IMR-90 (cell line): Measurements from ENCODE around the gene DDHD1. TPM values are rescaled to one million over a fixed set of nuclear protein-coding genes. Genes with fewer than 3 reads are reported as not detected.

ENCODE experiments used
- ATAC-seq: fragments of 200-7000 bp; cut with Tn5 transposase; 2 replicates; pipeline ENCODE4 v1.9.1; 2020; ENCODE audit warnings: low read depth, mild to moderate bottlenecking, moderate library complexity
- BruUV-seq: library from RNA; stranded (reverse); fragments of 400-500 nt; replicated peaks from 2 replicates; lab custom pipeline; 2021; lab: Mats Ljungman, UMichigan
- CTCF ChIA-PET: fragments of 300-600 bp; formaldehyde crosslinking; extraction: SDS; loops from one replicate; lab custom pipeline; 2021; ENCODE audit warnings: antibody characterized with exemption; lab: Yijun Ruan, JAX
- POLR2A ChIA-PET: fragments of 300-600 bp; sonication (Branson Sonifier 250); formaldehyde crosslinking; loops from one replicate; lab custom pipeline; 2022; ENCODE audit warnings: antibody characterized with exemption; ENCODE audit not compliant: unreplicated experiment; lab: Charles Lee
- DNase-seq: peaks from one replicate; pipeline ENCODE4 v3.0.0; 2013
- H2AFZ ChIP-seq: replicated peaks from 2 replicates; pipeline ENCODE3; 2013; ENCODE audit warnings: low read length, mild to moderate bottlenecking; ENCODE audit not compliant: poor library complexity
- H2AK5ac ChIP-seq: 2 replicates; pipeline ENCODE4 v1.6.1; 2013; ENCODE audit warnings: low read depth, low read length, inconsistent platforms
- H2AK9ac ChIP-seq: replicated peaks from 2 replicates; pipeline ENCODE3; 2013; ENCODE audit warnings: mild to moderate bottlenecking, low read depth, low read length, moderate library complexity; ENCODE audit not compliant: poor library complexity
- H2BK120ac ChIP-seq: 2 replicates; pipeline ENCODE4 v1.6.1; 2013; ENCODE audit warnings: low read depth, low read length, inconsistent platforms
- H2BK15ac ChIP-seq: 3 replicates; pipeline ENCODE4 v1.6.1; 2013; ENCODE audit warnings: low read depth, low read length, inconsistent platforms
- H2BK20ac ChIP-seq: 2 replicates; pipeline ENCODE4 v1.6.1; 2013; ENCODE audit warnings: low read depth, mild to moderate bottlenecking, inconsistent platforms, low read length, moderate library complexity
- H2BK5ac ChIP-seq: 2 replicates; pipeline ENCODE4 v1.6.1; 2013; ENCODE audit warnings: mild to moderate bottlenecking, low read depth, low read length, inconsistent platforms; ENCODE audit not compliant: poor library complexity, severe bottlenecking
- H3K14ac ChIP-seq: replicated peaks from 2 replicates; pipeline ENCODE4 v1.6.1; 2013; ENCODE audit warnings: low read depth, low read length, inconsistent platforms
- H3K18ac ChIP-seq: 2 replicates; pipeline ENCODE4 v1.6.1; 2013; ENCODE audit warnings: low read depth, low read length, control low read depth
- H3K23ac ChIP-seq: 2 replicates; pipeline ENCODE4 v1.6.1; 2013; ENCODE audit warnings: low read depth, low read length, inconsistent platforms
- H3K27ac ChIP-seq: 2 replicates; pipeline ENCODE4 v1.5.1; 2013; ENCODE audit warnings: mild to moderate bottlenecking, control low read depth, low read length; ENCODE audit not compliant: insufficient read depth
- H3K27me3 ChIP-seq: 2 replicates; pipeline ENCODE4 v1.6.1; 2013; ENCODE audit warnings: low read length; ENCODE audit not compliant: control insufficient read depth, insufficient read depth
- H3K36me3 ChIP-seq: 2 replicates; pipeline ENCODE4 v1.6.1; 2013; ENCODE audit warnings: low read length, mixed read lengths; ENCODE audit not compliant: control insufficient read depth, insufficient read depth
- H3K4ac ChIP-seq: 2 replicates; pipeline ENCODE4 v1.6.1; 2013; ENCODE audit warnings: low read depth, low read length, inconsistent platforms
- H3K4me1 ChIP-seq: 2 replicates; pipeline ENCODE4 v1.6.1; 2013; ENCODE audit warnings: low read length, mixed read lengths; ENCODE audit not compliant: control insufficient read depth, insufficient read depth
- H3K4me2 ChIP-seq: 2 replicates; pipeline ENCODE4 v1.6.1; 2013; ENCODE audit warnings: low read depth, mild to moderate bottlenecking, control low read depth, low read length, moderate library complexity
- H3K4me3 ChIP-seq: 2 replicates; pipeline ENCODE4 v1.5.1; 2013; ENCODE audit warnings: low read depth, mild to moderate bottlenecking, control low read depth, low read length, moderate library complexity; ENCODE audit not compliant: insufficient read depth
- H3K56ac ChIP-seq: 2 replicates; pipeline ENCODE4 v1.6.1; 2013; ENCODE audit warnings: low read length, inconsistent platforms; ENCODE audit not compliant: insufficient read depth; ENCODE audit errors: extremely low read depth
- H3K79me1 ChIP-seq, 2 experiments: 2 replicates each; pipeline ENCODE4 v1.6.1; 2013; ENCODE audit warnings: low read length in 2 of 2, inconsistent platforms in 1 of 2, low read depth in 1 of 2
- H3K9ac ChIP-seq: 2 replicates; pipeline ENCODE4 v1.6.1; 2013; ENCODE audit warnings: low read depth, low read length, control low read depth
- H3K9me1 ChIP-seq: 2 replicates; pipeline ENCODE4 v1.6.1; 2013; ENCODE audit warnings: low read length, inconsistent platforms; ENCODE audit not compliant: insufficient read depth
- H3K9me3 ChIP-seq: 2 replicates; pipeline ENCODE4 v1.6.1; 2013; ENCODE audit warnings: low read length; ENCODE audit not compliant: control insufficient read depth, insufficient read depth
- H4K20me1 ChIP-seq: 2 replicates; pipeline ENCODE4 v1.6.1; 2013; ENCODE audit warnings: low read length, inconsistent platforms; ENCODE audit not compliant: insufficient read depth
- H4K5ac ChIP-seq: 2 replicates; pipeline ENCODE4 v1.6.1; 2013; ENCODE audit warnings: mild to moderate bottlenecking, low read depth, low read length, control low read depth
- H4K8ac ChIP-seq, 2 experiments: 2 replicates each; pipeline ENCODE4 v1.6.1; 2013; ENCODE audit warnings: low read depth in 2 of 2, low read length in 2 of 2, control low read depth in 1 of 2, inconsistent platforms in 1 of 2
- H4K91ac ChIP-seq: 2 replicates; pipeline ENCODE4 v1.6.1; 2013; ENCODE audit warnings: low read depth, low read length, inconsistent platforms; ENCODE audit not compliant: insufficient read depth
- BHLHE40 ChIP-seq: fragments of 150-350 bp; IDR thresholded peaks from 2 replicates; pipeline ENCODE4 v1.6.1; 2016; ENCODE audit warnings: mild to moderate bottlenecking, low read depth, low read length
- CEBPB ChIP-seq: IDR thresholded peaks from 2 replicates; pipeline ENCODE4 v1.6.1; 2012; ENCODE audit warnings: low read depth, low read length, improper control_type of control experiment
- CHD1 ChIP-seq: IDR thresholded peaks from 2 replicates; pipeline ENCODE4 v1.6.1; 2012; ENCODE audit warnings: low read depth, low read length, improper control_type of control experiment
- FOS ChIP-seq: fragments of 150-350 bp; IDR thresholded peaks from 2 replicates; pipeline ENCODE4 v1.6.1; 2016; ENCODE audit warnings: low read depth, low read length
- MAFK ChIP-seq: IDR thresholded peaks from 2 replicates; pipeline ENCODE4 v1.6.1; 2012; ENCODE audit warnings: low read depth, low read length, improper control_type of control experiment
- MAZ ChIP-seq: IDR thresholded peaks from 2 replicates; pipeline ENCODE4 v1.6.1; 2012; ENCODE audit warnings: low read depth, mild to moderate bottlenecking, low read length, improper control_type of control experiment, moderate library complexity, borderline replicate concordance
- NFE2L2 ChIP-seq: fragments of 150-350 bp; IDR thresholded peaks from 2 replicates; pipeline ENCODE4 v1.6.1; 2016; ENCODE audit warnings: low read depth, mild to moderate bottlenecking, low read length
- POLR2A ChIP-seq: IDR thresholded peaks from 2 replicates; pipeline ENCODE4 v1.6.1; 2012; ENCODE audit warnings: mild to moderate bottlenecking, low read depth, low read length
- RAD21 ChIP-seq: IDR thresholded peaks from 2 replicates; pipeline ENCODE4 v1.6.1; 2012; ENCODE audit warnings: low read length, improper control_type of control experiment
- RFX5 ChIP-seq: IDR thresholded peaks from 2 replicates; pipeline ENCODE4 v1.8.0; 2012; ENCODE audit warnings: low read depth, mild to moderate bottlenecking, low read length, moderate library complexity
- SMC3 ChIP-seq: fragments of 150-350 bp; IDR thresholded peaks from 2 replicates; pipeline ENCODE4 v1.6.1; 2016; ENCODE audit warnings: low read depth, mild to moderate bottlenecking, antibody characterized with exemption, low read length, moderate library complexity
- WGBS, 2 experiments: methylation state at CpG; one replicate each; pipeline versions ENCODE4 v1.1.5 to v1.1.7; 2013; ENCODE audit warnings: missing lambda C conversion rate in 2 of 2; ENCODE audit not compliant: insufficient read length in 1 of 2; ENCODE audit errors: extremely low coverage in 2 of 2; 5-methylcytosine and 5-hydroxymethylcytosine counted together
- dilution Hi-C: fragments of 300-500 bp; cut with HindIII; formaldehyde crosslinking; loops from one replicate; pipeline ENCODE4 v1.14.3; 2018; ENCODE audit warnings: low sequenced_read_pairs; ENCODE audit not compliant: unreplicated experiment
- in situ Hi-C: fragments of 300-500 bp; cut with MboI; formaldehyde crosslinking; loops from 3 replicates; pipeline ENCODE4 v1.14.3; 2019; ENCODE audit warnings: low sequenced_read_pairs, inconsistent platforms, mixed read lengths
- intact Hi-C: fragments of 100-400 bp; cut with micrococcal nuclease; formaldehyde crosslinking; loops from 2 replicates; pipeline ENCODE4 v1.10.0; 2022
- polyA plus RNA-seq, 3 experiments: library from polyadenylated mRNA; depleted of rRNA; stranded (reverse); fragments of >200 nt; gene quantifications; 2 replicates each; pipeline ENCODE4 v1.2.3, GENCODE V29; 2012; ENCODE audit warnings: low replicate concordance in 1 of 3
- total RNA-seq: library from RNA; depleted of rRNA; stranded (reverse); fragments of >200 nt; gene quantifications from 2 replicates; pipeline ENCODE4 v1.2.3, GENCODE V29; 2012
- TF ChIP-seq, protein P1 (sequence below): fragments of 150-350 bp; IDR thresholded peaks from 2 replicates; pipeline ENCODE4 v1.6.1; 2016; ENCODE audit warnings: low read depth, mild to moderate bottlenecking, low read length, moderate library complexity, borderline replicate concordance
- TF ChIP-seq, protein P2 (sequence below): fragments of 150-350 bp; IDR thresholded peaks from 2 replicates; pipeline ENCODE4 v1.6.1; 2017; ENCODE audit warnings: mild to moderate bottlenecking, antibody characterized with exemption, low read length, low read depth
- TF ChIP-seq, protein P3 (sequence below): conservative IDR thresholded peaks from 2 replicates; pipeline ENCODE4 v1.5.1; 2012; ENCODE audit warnings: mild to moderate bottlenecking, low read depth, low read length, improper control_type of control experiment

Gene DDHD1
- total and polyA plus RNA-seq, 2 of the 4 experiments (the other 2 are of a cell fraction): 4.5 to 9.0 TPM

DNA sequence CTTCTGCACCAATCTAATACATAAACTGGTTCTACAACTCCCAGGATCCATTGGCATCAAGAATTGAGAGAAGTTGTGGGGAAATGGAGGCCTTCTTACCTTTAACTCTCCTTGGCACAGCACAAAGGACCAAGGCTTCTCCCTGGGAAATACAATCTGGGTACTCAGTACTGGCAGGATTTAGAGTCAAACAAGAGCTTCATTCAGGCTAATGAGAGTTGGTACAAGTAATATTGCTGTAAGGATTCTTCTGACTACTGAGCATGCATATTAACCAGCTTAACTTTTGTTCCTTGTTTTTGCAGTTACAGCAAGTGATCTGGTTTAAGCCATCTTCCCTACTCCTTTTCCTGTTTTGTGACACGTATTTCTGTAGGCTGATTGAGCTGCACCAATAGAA is 126.1 kb downstream of the DDHD1 start:
- H4K91ac ChIP-seq: no peak overlapping the region
- POLR2A ChIA-PET: no interaction called here
- no TSS peak for BruUV-seq
- no peak overlapping the region for H2AK5ac ChIP-seq
- H2BK15ac ChIP-seq: 0 out of 3 replicates have a peak overlapping the region, but pooled peaks have one; percentile 38
- intact Hi-C loops (no loop called here), dilution Hi-C loops (no loop called here), in situ Hi-C loops (no loop called here)
- no peak overlapping the region for H2BK5ac ChIP-seq
- no peak overlapping the region for H3K4me3 ChIP-seq
- no peak overlapping the region for H2BK120ac ChIP-seq
- H3K9me1 ChIP-seq: no peaks in the 10 kb centered on the region
- no peak overlapping the region for H3K56ac ChIP-seq
- no peak overlapping the region for H2BK20ac ChIP-seq
- H2AK9ac ChIP-seq: no peak overlapping the region
- H3K9me3 ChIP-seq: no peaks in the 10 kb centered on the region
- no CpG with 5 or more reads among the region's 1 CpG for WGBS, 2 experiments
- no peak overlapping the region for H3K23ac ChIP-seq
- no peaks in the 10 kb centered on the region for H4K20me1 ChIP-seq
- DNase-seq: no peak
- TF ChIP-seq NFE2L2 (no peak), RFX5 (no peak), RAD21 (no peak), FOS (no peak), MAFK (no peak), CEBPB (no peak), POLR2A (no peak), CHD1 (no peak), SMC3 (no peak), BHLHE40 (no peak), MAZ (no peak)
- TF ChIP-seq, protein P1, sequence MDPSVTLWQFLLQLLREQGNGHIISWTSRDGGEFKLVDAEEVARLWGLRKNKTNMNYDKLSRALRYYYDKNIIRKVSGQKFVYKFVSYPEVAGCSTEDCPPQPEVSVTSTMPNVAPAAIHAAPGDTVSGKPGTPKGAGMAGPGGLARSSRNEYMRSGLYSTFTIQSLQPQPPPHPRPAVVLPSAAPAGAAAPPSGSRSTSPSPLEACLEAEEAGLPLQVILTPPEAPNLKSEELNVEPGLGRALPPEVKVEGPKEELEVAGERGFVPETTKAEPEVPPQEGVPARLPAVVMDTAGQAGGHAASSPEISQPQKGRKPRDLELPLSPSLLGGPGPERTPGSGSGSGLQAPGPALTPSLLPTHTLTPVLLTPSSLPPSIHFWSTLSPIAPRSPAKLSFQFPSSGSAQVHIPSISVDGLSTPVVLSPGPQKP: no peak
- TF ChIP-seq, protein P2, sequence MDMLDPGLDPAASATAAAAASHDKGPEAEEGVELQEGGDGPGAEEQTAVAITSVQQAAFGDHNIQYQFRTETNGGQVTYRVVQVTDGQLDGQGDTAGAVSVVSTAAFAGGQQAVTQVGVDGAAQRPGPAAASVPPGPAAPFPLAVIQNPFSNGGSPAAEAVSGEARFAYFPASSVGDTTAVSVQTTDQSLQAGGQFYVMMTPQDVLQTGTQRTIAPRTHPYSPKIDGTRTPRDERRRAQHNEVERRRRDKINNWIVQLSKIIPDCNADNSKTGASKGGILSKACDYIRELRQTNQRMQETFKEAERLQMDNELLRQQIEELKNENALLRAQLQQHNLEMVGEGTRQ: no peak
- TF ChIP-seq, protein P3, sequence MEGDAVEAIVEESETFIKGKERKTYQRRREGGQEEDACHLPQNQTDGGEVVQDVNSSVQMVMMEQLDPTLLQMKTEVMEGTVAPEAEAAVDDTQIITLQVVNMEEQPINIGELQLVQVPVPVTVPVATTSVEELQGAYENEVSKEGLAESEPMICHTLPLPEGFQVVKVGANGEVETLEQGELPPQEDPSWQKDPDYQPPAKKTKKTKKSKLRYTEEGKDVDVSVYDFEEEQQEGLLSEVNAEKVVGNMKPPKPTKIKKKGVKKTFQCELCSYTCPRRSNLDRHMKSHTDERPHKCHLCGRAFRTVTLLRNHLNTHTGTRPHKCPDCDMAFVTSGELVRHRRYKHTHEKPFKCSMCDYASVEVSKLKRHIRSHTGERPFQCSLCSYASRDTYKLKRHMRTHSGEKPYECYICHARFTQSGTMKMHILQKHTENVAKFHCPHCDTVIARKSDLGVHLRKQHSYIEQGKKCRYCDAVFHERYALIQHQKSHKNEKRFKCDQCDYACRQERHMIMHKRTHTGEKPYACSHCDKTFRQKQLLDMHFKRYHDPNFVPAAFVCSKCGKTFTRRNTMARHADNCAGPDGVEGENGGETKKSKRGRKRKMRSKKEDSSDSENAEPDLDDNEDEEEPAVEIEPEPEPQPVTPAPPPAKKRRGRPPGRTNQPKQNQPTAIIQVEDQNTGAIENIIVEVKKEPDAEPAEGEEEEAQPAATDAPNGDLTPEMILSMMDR: no peak
- no peak overlapping the region for H4K5ac ChIP-seq
- H3K4me1 ChIP-seq: no peaks in the 10 kb centered on the region
- no peak overlapping the region for H3K14ac ChIP-seq
- CTCF ChIA-PET: no interaction called here
- H3K18ac ChIP-seq: no peak overlapping the region
- no peak for ATAC-seq
- H3K79me1 ChIP-seq: no peaks in the 10 kb centered on the region
- H3K36me3 ChIP-seq: no peaks in the 10 kb centered on the region
- no peak overlapping the region for H3K4me2 ChIP-seq
- H3K27ac ChIP-seq: no peak overlapping the region
- no peak overlapping the region for H3K9ac ChIP-seq
- no peak overlapping the region for H4K8ac ChIP-seq
- H3K27me3 ChIP-seq: no peaks in the 10 kb centered on the region
- H3K4ac ChIP-seq: no peak overlapping the region
- no peak overlapping the region for H2AFZ ChIP-seq
